SK-N-SH (cell line): ENCODE measurements around the gene COL2A1.

Experiments used
- CTCF ChIP-seq: fragments of 200-600 bp; sonication (generic); IDR thresholded peaks from 2 replicates; pipeline ENCODE4 v1.6.1; 2017; ENCODE audit warnings: antibody characterized with exemption, mild to moderate bottlenecking, moderate library complexity
- EZH2phosphoT487 ChIP-seq: fragments of 200-600 bp; sonication (generic); IDR thresholded peaks from 2 replicates; pipeline ENCODE4 v1.6.1; 2017; ENCODE audit warnings: low read depth, mixed run types, mild to moderate bottlenecking, antibody characterized with exemption, moderate library complexity, borderline replicate concordance
- JUND ChIP-seq: IDR thresholded peaks from 2 replicates; pipeline ENCODE4 v1.4.0; 2012
- MXI1 ChIP-seq: IDR thresholded peaks from 2 replicates; pipeline ENCODE4 v1.6.1; 2012; ENCODE audit warnings: mild to moderate bottlenecking, low read depth, low read length, improper control_type of control experiment
- PBX3 ChIP-seq: IDR thresholded peaks from 2 replicates; pipeline ENCODE4; 2012
- POLR2AphosphoS5 ChIP-seq: IDR thresholded peaks from 2 replicates; pipeline ENCODE4 v1.6.1; 2012; ENCODE audit warnings: low read depth, low read length
- RAD21 ChIP-seq: IDR thresholded peaks from 2 replicates; pipeline ENCODE4 v1.6.1; 2012; ENCODE audit warnings: mild to moderate bottlenecking, low read length
- RCOR1 ChIP-seq: fragments of 150-350 bp; IDR thresholded peaks from 2 replicates; pipeline ENCODE4 v1.6.1; 2017; ENCODE audit warnings: antibody characterized with exemption, low read length
- REST ChIP-seq: IDR thresholded peaks from 2 replicates; pipeline ENCODE4 v1.6.1; 2012; ENCODE audit warnings: mild to moderate bottlenecking, low read depth, low read length, moderate library complexity
- SIN3A ChIP-seq: IDR thresholded peaks from 2 replicates; pipeline ENCODE4 v1.6.1; 2012; ENCODE audit warnings: low read depth, mild to moderate bottlenecking, low read length, moderate library complexity, borderline replicate concordance
- SMC3 ChIP-seq: IDR thresholded peaks from 2 replicates; pipeline ENCODE4 v1.6.1; 2012; ENCODE audit warnings: low read depth, low read length, improper control_type of control experiment
- USF2 ChIP-seq: fragments of 150-350 bp; IDR thresholded peaks from 2 replicates; pipeline ENCODE4 v1.6.1; 2017; ENCODE audit warnings: antibody characterized with exemption, low read length, low read depth, borderline replicate concordance

- TF ChIP-seq CTCF (no peak), SMC3 (no peak), MXI1 (no peak), RAD21 (no peak), JUND (no peak), POLR2AphosphoS5 (no peak), EZH2phosphoT487 (no peak; the same call in 1 of the 2 replicates), USF2 (no peak), RCOR1 (no peak), SIN3A (no peak), PBX3 (no peak), REST (no peak)
Measured at GRCh38 chr12:48004053-48004941, at the start of gene COL2A1.
